Measurements from ENCODE around the gene PCDHB12. TPM values are rescaled to one million over a fixed set of nuclear protein-coding genes. Genes with fewer than 3 reads are reported as not detected.

Gene PCDHB12
- total RNA-seq, 1 experiment from 2014 or later: not detected

DNA sequence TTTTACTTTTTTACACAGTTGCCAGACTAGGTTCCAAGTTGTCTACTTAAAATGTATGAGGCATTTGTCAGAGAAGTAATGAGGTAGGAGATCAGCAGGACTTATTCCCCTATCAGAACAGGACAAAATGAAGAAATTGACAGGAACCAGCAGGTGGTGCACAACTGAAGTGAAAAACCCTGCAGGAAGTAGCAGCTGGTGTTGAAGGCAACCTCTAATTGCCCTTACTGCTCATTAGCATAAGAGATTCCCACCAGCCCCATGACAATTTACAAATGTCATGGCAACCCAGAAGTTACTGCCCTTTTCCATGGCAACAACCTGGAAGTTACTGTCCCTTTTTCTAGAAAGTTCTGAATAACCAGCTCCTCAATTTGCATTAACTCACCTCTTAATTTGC is 42.1 kb downstream of the PCDHB12 start:
- no TSS peak for BruUV-seq (replicated peaks)
- ChIA-PET CTCF (no interaction called here), POLR2A (no interaction called here)
- Mint-ChIP-seq H3K36me3 (ENCODE audit: insufficient read depth, unreplicated experiment) (peaks cover 5% of the 10 kb centered on the region), H3K4me3 (ENCODE audit: unreplicated experiment) (no peak overlapping the region), H3K27me3 (ENCODE audit: insufficient read depth, unreplicated experiment) (no peaks in the 10 kb centered on the region), H3K4me1 (ENCODE audit: low read depth, unreplicated experiment) (no peaks in the 10 kb centered on the region), H3K9me3 (ENCODE audit: unreplicated experiment) (peaks cover 37% of the 10 kb centered on the region), H3K27ac (ENCODE audit: unreplicated experiment) (no peak overlapping the region)
- Histone ChIP-seq H3K4me3 (ENCODE audit: low read depth, low read length) (no peak overlapping the region), H3K4me1 (no peaks in the 10 kb centered on the region), H3K9me3 (peaks cover 26% of the 10 kb centered on the region), H3K36me3 (ENCODE audit: control insufficient read depth, insufficient read depth, low read length) (no peaks in the 10 kb centered on the region), H3K27me3 (replicated peaks; ENCODE audit: control insufficient read depth, insufficient read depth, low read length) (no peaks in the 10 kb centered on the region)
- TF ChIP-seq, protein P1, sequence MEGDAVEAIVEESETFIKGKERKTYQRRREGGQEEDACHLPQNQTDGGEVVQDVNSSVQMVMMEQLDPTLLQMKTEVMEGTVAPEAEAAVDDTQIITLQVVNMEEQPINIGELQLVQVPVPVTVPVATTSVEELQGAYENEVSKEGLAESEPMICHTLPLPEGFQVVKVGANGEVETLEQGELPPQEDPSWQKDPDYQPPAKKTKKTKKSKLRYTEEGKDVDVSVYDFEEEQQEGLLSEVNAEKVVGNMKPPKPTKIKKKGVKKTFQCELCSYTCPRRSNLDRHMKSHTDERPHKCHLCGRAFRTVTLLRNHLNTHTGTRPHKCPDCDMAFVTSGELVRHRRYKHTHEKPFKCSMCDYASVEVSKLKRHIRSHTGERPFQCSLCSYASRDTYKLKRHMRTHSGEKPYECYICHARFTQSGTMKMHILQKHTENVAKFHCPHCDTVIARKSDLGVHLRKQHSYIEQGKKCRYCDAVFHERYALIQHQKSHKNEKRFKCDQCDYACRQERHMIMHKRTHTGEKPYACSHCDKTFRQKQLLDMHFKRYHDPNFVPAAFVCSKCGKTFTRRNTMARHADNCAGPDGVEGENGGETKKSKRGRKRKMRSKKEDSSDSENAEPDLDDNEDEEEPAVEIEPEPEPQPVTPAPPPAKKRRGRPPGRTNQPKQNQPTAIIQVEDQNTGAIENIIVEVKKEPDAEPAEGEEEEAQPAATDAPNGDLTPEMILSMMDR (IDR thresholded peaks at IDR 0.05; ENCODE audit: insufficient read depth in 1 of 2, low read depth in 1 of 2, low read length in 1 of 2, severe bottlenecking in 1 of 2, unreplicated experiment in 1 of 2): no peak
- no peak for DNase-seq
- intact Hi-C loops (cut with micrococcal nuclease; ENCODE audit: unreplicated experiment): no loop called here

DNA sequence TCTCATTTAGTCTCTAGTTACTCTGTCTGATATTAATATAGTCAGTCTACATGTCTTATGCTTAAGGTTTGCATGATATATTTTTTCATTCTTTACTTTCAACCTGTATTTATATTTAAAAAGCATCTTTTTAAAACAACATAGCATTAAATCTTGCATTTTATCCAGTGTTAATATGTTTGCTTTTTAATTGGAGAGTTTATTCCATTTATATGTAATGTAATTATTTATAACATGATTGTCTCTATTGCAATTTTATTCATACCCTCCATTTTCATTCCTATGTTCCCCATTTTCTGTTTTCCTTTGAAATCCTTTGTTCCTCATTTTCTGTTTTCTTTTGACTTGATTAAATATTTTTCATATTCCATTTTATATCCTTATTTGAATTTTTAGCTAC is 49.9 kb downstream of the PCDHB12 start:
- POLR2A ChIA-PET: no interaction called here
- no peak for DNase-seq
- no peaks in the 10 kb centered on the region for H3K27me3 ChIP-seq (replicated peaks; ENCODE audit: control insufficient read depth, insufficient read depth, low read length)
- Mint-ChIP-seq H3K4me1 (ENCODE audit: low read depth, unreplicated experiment) (no peaks in the 10 kb centered on the region), H3K9me3 (ENCODE audit: unreplicated experiment) (peaks cover 65% of the 10 kb centered on the region), H3K27me3 (ENCODE audit: insufficient read depth, unreplicated experiment) (no peaks in the 10 kb centered on the region), H3K27ac (ENCODE audit: unreplicated experiment) (no peak overlapping the region), H3K36me3 (ENCODE audit: insufficient read depth, unreplicated experiment) (no peaks in the 10 kb centered on the region), H3K4me3 (ENCODE audit: unreplicated experiment) (no peak overlapping the region)
- intact Hi-C loops (cut with micrococcal nuclease; ENCODE audit: unreplicated experiment): no loop called here
- no peaks in the 10 kb centered on the region for H3K4me1 ChIP-seq
- TF ChIP-seq, protein P1 (IDR thresholded peaks at IDR 0.05; ENCODE audit: insufficient read depth in 1 of 2, low read depth in 1 of 2, low read length in 1 of 2, severe bottlenecking in 1 of 2, unreplicated experiment in 1 of 2): no peak
- no peaks in the 10 kb centered on the region for H3K36me3 ChIP-seq (ENCODE audit: control insufficient read depth, insufficient read depth, low read length)
- BruUV-seq (replicated peaks): no TSS peak
- no peak overlapping the region for H3K4me3 ChIP-seq (ENCODE audit: low read depth, low read length)
- CTCF ChIA-PET: no interaction called here
- peaks cover 49% of the 10 kb centered on the region for H3K9me3 ChIP-seq

DNA sequence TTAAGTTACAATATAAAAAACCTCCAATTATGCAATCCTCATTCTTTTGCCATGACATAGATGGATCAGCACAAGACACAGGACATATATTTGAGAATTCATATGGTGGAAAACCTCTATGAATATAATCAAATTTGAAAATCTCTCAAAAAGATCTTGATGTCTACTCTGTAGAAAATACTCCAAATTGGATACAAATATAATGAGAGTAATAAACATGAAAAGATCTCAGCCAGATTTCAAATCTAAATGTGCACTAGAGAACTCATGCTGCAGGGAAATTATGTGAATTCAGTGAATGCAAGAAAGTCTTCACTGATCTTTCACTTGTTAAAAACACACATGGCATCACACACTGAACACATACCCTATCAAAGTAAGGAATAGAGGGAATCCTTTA is 50.4 kb downstream of the PCDHB12 start:
- intact Hi-C loops (cut with micrococcal nuclease; ENCODE audit: unreplicated experiment): no loop called here
- no TSS peak for BruUV-seq (replicated peaks)
- no peak overlapping the region for H3K4me3 ChIP-seq (ENCODE audit: low read depth, low read length)
- Mint-ChIP-seq H3K36me3 (ENCODE audit: insufficient read depth, unreplicated experiment) (no peaks in the 10 kb centered on the region), H3K4me1 (ENCODE audit: low read depth, unreplicated experiment) (no peaks in the 10 kb centered on the region), H3K27ac (ENCODE audit: unreplicated experiment) (no peak overlapping the region), H3K4me3 (ENCODE audit: unreplicated experiment) (no peak overlapping the region), H3K9me3 (ENCODE audit: unreplicated experiment) (peaks cover 69% of the 10 kb centered on the region), H3K27me3 (ENCODE audit: insufficient read depth, unreplicated experiment) (no peaks in the 10 kb centered on the region)
- peaks cover 49% of the 10 kb centered on the region for H3K9me3 ChIP-seq
- POLR2A ChIA-PET: no interaction called here
- no peaks in the 10 kb centered on the region for H3K27me3 ChIP-seq (replicated peaks; ENCODE audit: control insufficient read depth, insufficient read depth, low read length)
- no peaks in the 10 kb centered on the region for H3K36me3 ChIP-seq (ENCODE audit: control insufficient read depth, insufficient read depth, low read length)
- DNase-seq: no peak
- no peaks in the 10 kb centered on the region for H3K4me1 ChIP-seq
- CTCF ChIA-PET: no interaction called here
- TF ChIP-seq, protein P1 (IDR thresholded peaks at IDR 0.05; ENCODE audit: insufficient read depth in 1 of 2, low read depth in 1 of 2, low read length in 1 of 2, severe bottlenecking in 1 of 2, unreplicated experiment in 1 of 2): no peak

Measured in Caco-2 (cell line).